ENCODE results near the gene PFDN1. TPM values are rescaled to one million over a fixed set of nuclear protein-coding genes. Genes with fewer than 3 reads are reported as not detected.

The PFDN1 gene
- total RNA-seq, 4 donors from 2014 or later, result 90.6 to 142 (median 109) TPM

DNA sequence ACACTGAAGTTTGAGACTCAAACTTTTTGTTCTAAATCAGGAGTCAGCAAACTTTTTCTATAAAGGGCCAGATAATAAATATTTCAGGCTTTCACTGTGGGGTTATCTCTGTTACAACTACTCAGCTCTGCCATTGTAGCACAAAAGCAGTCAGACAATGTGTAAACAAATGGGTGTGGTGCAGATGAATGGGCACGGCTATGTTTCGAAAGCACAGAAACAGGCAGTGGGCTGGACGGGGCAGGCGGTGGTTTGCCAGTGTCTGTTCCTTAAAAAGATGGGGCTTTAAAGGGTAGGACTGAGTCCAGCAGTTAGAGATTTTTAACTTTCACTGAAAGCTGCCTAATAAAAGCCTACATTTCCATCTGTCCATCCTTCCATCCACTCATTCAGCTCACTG is 48.9 kb downstream of the PFDN1 start:
- Histone ChIP-seq H3K36me3 (peaks cover 0 to 4% (median 0%) of the 10 kb centered on the region in 3 donors), H3K27me3 (no peaks in the 10 kb centered on the region), H3K4me3 (no peak overlapping the region), H3K4me1 (peaks cover 0 to 13% (median 3%) of the 10 kb centered on the region in 4 donors), H3K9me3 (no peaks in the 10 kb centered on the region), H3K27ac (peak overlapping the region in 1 of 4 donors; percentile 21)
- DNase-seq, result peak in 1 of 3 donors; percentile 63
- TF ChIP-seq CTCF (IDR thresholded peaks at IDR 0.05) (no peak), POLR2A (IDR thresholded peaks at IDR 0.05) (no peak)

GRCh38 chr5:140252470-140253126 is 50.3 kb downstream of the PFDN1 start:
- TF ChIP-seq CTCF (IDR thresholded peaks at IDR 0.05), result no peak
- TF ChIP-seq POLR2A (IDR thresholded peaks at IDR 0.05), result no peak
- peaks cover 0 to 4% (median 0%) of the 10 kb centered on the region in 3 donors for H3K36me3 ChIP-seq
- no peaks in the 10 kb centered on the region for H3K27me3 ChIP-seq
- H3K4me3 ChIP-seq, result no peak overlapping the region
- no peak for DNase-seq
- peaks cover 0 to 11% (median 3%) of the 10 kb centered on the region in 4 donors for H3K4me1 ChIP-seq
- H3K9me3 ChIP-seq, result no peaks in the 10 kb centered on the region
- no peak overlapping the region for H3K27ac ChIP-seq

DNA sequence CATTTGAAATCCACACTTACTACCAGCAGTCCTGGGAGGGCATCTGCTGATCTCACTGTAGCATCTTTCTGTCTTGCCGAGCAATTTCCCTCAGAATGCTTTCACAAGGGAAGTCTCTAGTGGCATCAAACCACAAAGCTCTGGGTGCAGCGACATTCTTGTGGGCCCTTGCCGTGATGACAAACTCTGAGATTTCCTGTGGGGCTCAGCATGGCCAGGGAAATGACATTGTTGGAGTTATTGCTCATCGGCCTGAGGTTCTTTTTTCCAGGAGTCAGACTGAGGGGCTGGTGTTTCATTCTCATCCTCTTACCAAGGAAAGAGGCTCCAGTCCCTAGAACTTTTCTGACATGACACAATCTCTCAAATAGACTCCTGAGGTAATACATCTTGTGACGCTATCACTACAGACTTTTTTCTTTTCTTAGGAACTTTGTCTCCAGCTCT is 51.4 kb downstream of the PFDN1 start:
- Histone ChIP-seq H3K4me1 (peaks cover 0 to 12% (median 3%) of the 10 kb centered on the region in 4 donors), H3K9me3 (no peaks in the 10 kb centered on the region), H3K4me3 (no peak overlapping the region), H3K27me3 (no peaks in the 10 kb centered on the region), H3K36me3 (peaks cover 0 to 4% (median 0%) of the 10 kb centered on the region in 3 donors), H3K27ac (no peak overlapping the region)
- peak in 1 of 3 donors; percentile 34 for DNase-seq
- no peak for TF ChIP-seq CTCF (IDR thresholded peaks at IDR 0.05)
- no peak for TF ChIP-seq POLR2A (IDR thresholded peaks at IDR 0.05)

- H3K27me3 ChIP-seq, result no peaks in the 10 kb centered on the region
- peaks cover 0 to 23% (median 3%) of the 10 kb centered on the region in 4 donors for H3K4me1 ChIP-seq
- TF ChIP-seq CTCF (IDR thresholded peaks at IDR 0.05) (no peak), POLR2A (IDR thresholded peaks at IDR 0.05) (no peak)
- no peak for DNase-seq
- H3K27ac ChIP-seq, result peak overlapping the region in 1 of 4 donors; percentile 9
- H3K4me3 ChIP-seq, result no peak overlapping the region
- no peaks in the 10 kb centered on the region for H3K9me3 ChIP-seq
- H3K36me3 ChIP-seq, result peaks cover 0 to 10% (median 0%) of the 10 kb centered on the region in 3 donors
These were observed 52.5 kb downstream of the PFDN1 start for GRCh38 chr5:140250386-140250785.

GRCh38 chr5:140249536-140249935 is 53.4 kb downstream of the PFDN1 start:
- Histone ChIP-seq H3K27me3 (no peaks in the 10 kb centered on the region), H3K27ac (no peak overlapping the region), H3K9me3 (no peaks in the 10 kb centered on the region), H3K4me1 (peaks cover 0 to 30% (median 3%) of the 10 kb centered on the region in 4 donors), H3K4me3 (no peak overlapping the region), H3K36me3 (peaks cover 0 to 10% (median 0%) of the 10 kb centered on the region in 3 donors)
- no peak for DNase-seq
- no peak for TF ChIP-seq CTCF (IDR thresholded peaks at IDR 0.05)
- TF ChIP-seq POLR2A (IDR thresholded peaks at IDR 0.05), result no peak
